Measurements from ENCODE around the gene SLC16A11. TPM values are rescaled to one million over a fixed set of nuclear protein-coding genes. Genes with fewer than 3 reads are reported as not detected.

The SLC16A11 gene
- total RNA-seq, 1 donor from 2014 or later: not detected

GRCh38 chr17:7043182-7043496 lies 753 bp downstream of the SLC16A11 start:
- no peaks in the 10 kb centered on the region for H3K79me2 ChIP-seq (ENCODE audit: insufficient read depth, low read length)
- DNase-seq (ENCODE audit: low read depth) (no peak), FAIRE-seq (no peak)
- Mint-ChIP-seq H3K27me3 (ENCODE audit: low read depth, unreplicated experiment) (peaks cover 36% of the 10 kb centered on the region), H3K9me3 (ENCODE audit: unreplicated experiment) (no peaks in the 10 kb centered on the region), H3K4me1 (ENCODE audit: low read depth, unreplicated experiment) (no peaks in the 10 kb centered on the region), H3K27ac (ENCODE audit: unreplicated experiment) (no peak overlapping the region), H3K36me3 (ENCODE audit: low read depth, unreplicated experiment) (peaks cover 3% of the 10 kb centered on the region), H3K4me3 (ENCODE audit: unreplicated experiment) (no peak overlapping the region)
- no peaks in the 10 kb centered on the region for H4K20me1 ChIP-seq (ENCODE audit: insufficient read depth, low read length)
- H3K9me3 ChIP-seq (ENCODE audit: insufficient read depth, low read depth, low read length): peaks cover 3% of the 10 kb centered on the region
- H3K27ac ChIP-seq (ENCODE audit: low read depth, low read length): no peak overlapping the region
- H3K4me2 ChIP-seq (ENCODE audit: low read length): peak overlapping the region; percentile 85
- no peaks in the 10 kb centered on the region for H3K36me3 ChIP-seq (ENCODE audit: insufficient read depth, low read length)
- peak overlapping the region; percentile 42 for H3K4me3 ChIP-seq (ENCODE audit: insufficient read depth, low read depth, low read length)
- peak overlapping the region; percentile 73 for H2AFZ ChIP-seq (ENCODE audit: low read depth, low read length)
- TF ChIP-seq CTCF (IDR thresholded peaks at IDR 0.05; ENCODE audit: insufficient read depth, low read depth, low read length) (no peak), EZH2 (IDR thresholded peaks at IDR 0.05; ENCODE audit: insufficient read depth, low read length) (peak; percentile 38)
- peaks cover 21% of the 10 kb centered on the region for H3K27me3 ChIP-seq (ENCODE audit: insufficient read depth, low read length)
- H3K9ac ChIP-seq (ENCODE audit: low read length): peak overlapping the region; percentile 43
- peaks cover 20% of the 10 kb centered on the region for H3K4me1 ChIP-seq (ENCODE audit: insufficient read depth, low read length)

GRCh38 chr17:7042501-7043181 lies 1.3 kb downstream of the SLC16A11 start:
- Histone ChIP-seq H3K27me3 (ENCODE audit: insufficient read depth, low read length) (peaks cover 21% of the 10 kb centered on the region), H3K4me3 (ENCODE audit: insufficient read depth, low read depth, low read length) (no peak overlapping the region), H3K9me3 (ENCODE audit: insufficient read depth, low read depth, low read length) (peaks cover 3% of the 10 kb centered on the region), H3K36me3 (ENCODE audit: insufficient read depth, low read length) (no peaks in the 10 kb centered on the region), H3K9ac (ENCODE audit: low read length) (peak overlapping the region; percentile 10), H3K27ac (ENCODE audit: low read depth, low read length) (no peak overlapping the region), H3K79me2 (ENCODE audit: insufficient read depth, low read length) (no peaks in the 10 kb centered on the region), H2AFZ (ENCODE audit: low read depth, low read length) (no peak overlapping the region), H3K4me1 (ENCODE audit: insufficient read depth, low read length) (peaks cover 20% of the 10 kb centered on the region), H3K4me2 (ENCODE audit: low read length) (peak overlapping the region; percentile 85), H4K20me1 (ENCODE audit: insufficient read depth, low read length) (no peaks in the 10 kb centered on the region)
- Mint-ChIP-seq H3K27ac (ENCODE audit: unreplicated experiment) (no peak overlapping the region), H3K9me3 (ENCODE audit: unreplicated experiment) (no peaks in the 10 kb centered on the region), H3K4me1 (ENCODE audit: low read depth, unreplicated experiment) (no peaks in the 10 kb centered on the region), H3K4me3 (ENCODE audit: unreplicated experiment) (no peak overlapping the region), H3K36me3 (ENCODE audit: low read depth, unreplicated experiment) (peaks cover 3% of the 10 kb centered on the region), H3K27me3 (ENCODE audit: low read depth, unreplicated experiment) (peaks cover 36% of the 10 kb centered on the region)
- FAIRE-seq: no peak
- TF ChIP-seq CTCF (IDR thresholded peaks at IDR 0.05; ENCODE audit: insufficient read depth, low read depth, low read length): no peak
- peak; percentile 34 for TF ChIP-seq EZH2 (IDR thresholded peaks at IDR 0.05; ENCODE audit: insufficient read depth, low read length)
- no peak for DNase-seq (ENCODE audit: low read depth)

Measured in astrocyte (in vitro differentiated cells and primary cell).